Measurements from ENCODE around the gene FUCA1.

DNA sequence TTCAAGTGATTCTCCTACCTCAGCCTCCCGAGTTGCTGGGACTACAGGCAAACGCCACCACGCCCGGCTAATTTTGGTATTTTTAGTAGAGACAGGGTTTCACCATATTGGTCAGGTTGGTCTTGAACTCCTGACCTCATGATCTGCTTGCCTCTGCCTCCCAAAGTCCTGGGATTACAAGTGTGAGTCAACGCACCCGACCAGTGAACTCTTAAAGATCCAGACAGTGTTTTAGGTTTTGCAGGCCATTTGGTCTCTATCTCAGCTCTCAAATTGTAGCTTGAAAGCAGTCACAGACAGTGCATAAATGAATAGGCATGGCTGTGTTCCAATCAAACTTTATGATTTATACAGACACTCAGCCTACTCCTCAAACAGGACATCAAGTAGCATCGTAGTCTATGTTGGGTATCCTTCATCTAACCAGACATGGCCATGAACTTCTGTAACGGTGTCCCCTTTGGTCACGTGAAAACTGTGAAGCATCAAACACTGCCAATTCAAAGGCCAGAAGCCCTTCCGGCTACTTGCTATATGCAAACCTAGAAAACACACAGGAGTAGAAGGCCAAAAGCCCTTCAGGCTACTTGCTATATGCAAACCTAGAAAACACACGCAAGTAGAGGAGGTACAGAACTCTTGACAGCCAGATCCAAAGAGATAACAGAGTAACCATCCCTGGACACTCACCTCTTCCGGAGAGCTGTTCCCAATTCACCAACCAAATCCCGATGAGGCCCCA, 3.1 kb downstream of the FUCA1 start:
- TF ChIP-seq POLR2AphosphoS5 (IDR thresholded peaks at IDR 0.05; ENCODE audit: low read depth, low read length) (no peak), POLR2A (IDR thresholded peaks at IDR 0.05; ENCODE audit: low read depth, low read length) (no peak), TAF1 (IDR thresholded peaks at IDR 0.05; ENCODE audit: borderline replicate concordance, low read depth, low read length) (no peak)

All from GM12892 (cell line).